ENCODE data around the gene KCP. TPM values are rescaled to one million over a fixed set of nuclear protein-coding genes. Genes with fewer than 3 reads are reported as not detected.
A peak's percentile ranks its signal among the peaks of the same experiment; 100 is the strongest.
"Not testable (repeated sequence)": the region's sequence is repeated elsewhere in the genome, so short reads cannot be mapped to it uniquely, and the experiment has no call there.

KCP gene
- total RNA-seq, 1 donor, result 1.1 TPM

DNA sequence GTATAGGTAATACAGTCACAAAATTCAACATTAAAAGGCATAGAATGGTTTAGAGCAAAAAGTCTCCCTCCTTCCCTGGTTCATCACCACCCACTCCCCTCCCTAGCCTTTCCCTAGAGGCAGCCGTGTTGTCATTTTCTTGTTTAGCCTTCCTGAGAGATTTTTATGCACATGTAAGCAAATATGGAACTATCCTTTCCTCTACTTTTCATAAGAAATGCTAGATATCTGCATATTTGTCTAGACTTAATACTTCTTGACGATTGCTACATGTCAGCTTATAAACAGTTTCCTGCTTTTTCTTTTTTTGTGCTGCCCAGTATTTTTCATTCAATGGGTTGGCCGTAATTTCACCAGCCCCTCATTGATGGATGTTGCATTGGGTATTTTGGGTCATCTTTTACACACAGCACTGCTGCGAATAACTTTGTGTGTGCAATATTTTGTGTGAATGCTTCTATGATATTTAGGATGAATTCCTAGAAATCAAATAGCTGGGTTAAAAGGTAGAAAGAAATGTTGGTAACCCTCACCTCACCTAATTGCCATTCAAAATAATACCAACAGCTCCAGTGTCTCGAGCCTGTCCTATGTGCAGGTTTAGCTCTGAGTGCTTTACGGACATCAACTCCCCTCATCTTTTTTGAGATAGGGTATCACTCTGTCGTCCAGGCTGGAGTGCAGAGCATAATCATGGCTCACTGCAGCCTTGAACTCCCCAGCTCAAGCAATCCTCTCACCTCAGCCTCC lies 34.2 kb upstream of the KCP start:
- Histone ChIP-seq H3K9me3 (ENCODE audit: low read depth, low read length) (no peaks in the 10 kb centered on the region), H2AFZ (ENCODE audit: low read length) (no peak overlapping the region), H3K27ac (ENCODE audit: low read depth, low read length) (no peak overlapping the region), H3K4me3 (ENCODE audit: insufficient read depth, low read length) (no peak overlapping the region), H3K36me3 (ENCODE audit: insufficient read depth, low read length) (no peaks in the 10 kb centered on the region), H3K4me2 (ENCODE audit: insufficient read depth, low read length) (no peak overlapping the region), H3K79me2 (ENCODE audit: insufficient read depth, low read length) (no peaks in the 10 kb centered on the region), H3K27me3 (ENCODE audit: insufficient read depth, low read length) (peaks cover 10% of the 10 kb centered on the region), H3K4me1 (ENCODE audit: insufficient read depth, low read length) (no peaks in the 10 kb centered on the region), H4K20me1 (ENCODE audit: insufficient read depth, low read length) (no peaks in the 10 kb centered on the region)
- DNase-seq (ENCODE audit: insufficient read length, low spot score, missing footprints), result peak; percentile 62
- TF ChIP-seq, protein P1, sequence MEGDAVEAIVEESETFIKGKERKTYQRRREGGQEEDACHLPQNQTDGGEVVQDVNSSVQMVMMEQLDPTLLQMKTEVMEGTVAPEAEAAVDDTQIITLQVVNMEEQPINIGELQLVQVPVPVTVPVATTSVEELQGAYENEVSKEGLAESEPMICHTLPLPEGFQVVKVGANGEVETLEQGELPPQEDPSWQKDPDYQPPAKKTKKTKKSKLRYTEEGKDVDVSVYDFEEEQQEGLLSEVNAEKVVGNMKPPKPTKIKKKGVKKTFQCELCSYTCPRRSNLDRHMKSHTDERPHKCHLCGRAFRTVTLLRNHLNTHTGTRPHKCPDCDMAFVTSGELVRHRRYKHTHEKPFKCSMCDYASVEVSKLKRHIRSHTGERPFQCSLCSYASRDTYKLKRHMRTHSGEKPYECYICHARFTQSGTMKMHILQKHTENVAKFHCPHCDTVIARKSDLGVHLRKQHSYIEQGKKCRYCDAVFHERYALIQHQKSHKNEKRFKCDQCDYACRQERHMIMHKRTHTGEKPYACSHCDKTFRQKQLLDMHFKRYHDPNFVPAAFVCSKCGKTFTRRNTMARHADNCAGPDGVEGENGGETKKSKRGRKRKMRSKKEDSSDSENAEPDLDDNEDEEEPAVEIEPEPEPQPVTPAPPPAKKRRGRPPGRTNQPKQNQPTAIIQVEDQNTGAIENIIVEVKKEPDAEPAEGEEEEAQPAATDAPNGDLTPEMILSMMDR (IDR thresholded peaks at IDR 0.05; ENCODE audit: extremely low read depth, low read depth, low read length), result no peak

DNA sequence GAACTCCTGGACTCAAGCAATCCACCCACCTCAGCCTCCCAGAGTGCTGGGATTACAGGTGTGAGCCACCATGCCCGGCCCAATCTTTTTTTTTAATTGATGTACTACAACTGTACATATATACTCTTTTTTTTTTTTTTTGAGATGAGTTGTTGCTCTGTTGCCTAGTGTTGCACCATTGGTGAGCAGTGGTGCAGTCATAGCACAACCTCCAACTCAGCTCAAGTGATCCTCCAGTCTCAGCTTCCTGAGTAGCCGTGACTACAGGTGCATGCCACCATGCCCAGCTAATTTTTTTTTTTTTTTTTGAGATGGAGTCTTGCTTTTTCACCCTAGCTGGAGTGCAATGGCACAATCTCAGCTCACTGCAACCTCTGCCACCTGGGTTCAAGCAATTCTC lies 32.7 kb upstream of the KCP start:
- not testable (repeated sequence) for H4K20me1 ChIP-seq (ENCODE audit: insufficient read depth, low read length); H3K36me3 ChIP-seq (ENCODE audit: insufficient read depth, low read length); H3K27ac ChIP-seq (ENCODE audit: low read depth, low read length); H3K4me2 ChIP-seq (ENCODE audit: insufficient read depth, low read length); H3K4me1 ChIP-seq (ENCODE audit: insufficient read depth, low read length); DNase-seq (ENCODE audit: insufficient read length, low spot score, missing footprints); H3K9me3 ChIP-seq (ENCODE audit: low read depth, low read length); H3K79me2 ChIP-seq (ENCODE audit: insufficient read depth, low read length); H2AFZ ChIP-seq (ENCODE audit: low read length); H3K4me3 ChIP-seq (ENCODE audit: insufficient read depth, low read length)
- H3K27me3 ChIP-seq (ENCODE audit: insufficient read depth, low read length), result peaks cover 21% of the 10 kb centered on the region

DNA sequence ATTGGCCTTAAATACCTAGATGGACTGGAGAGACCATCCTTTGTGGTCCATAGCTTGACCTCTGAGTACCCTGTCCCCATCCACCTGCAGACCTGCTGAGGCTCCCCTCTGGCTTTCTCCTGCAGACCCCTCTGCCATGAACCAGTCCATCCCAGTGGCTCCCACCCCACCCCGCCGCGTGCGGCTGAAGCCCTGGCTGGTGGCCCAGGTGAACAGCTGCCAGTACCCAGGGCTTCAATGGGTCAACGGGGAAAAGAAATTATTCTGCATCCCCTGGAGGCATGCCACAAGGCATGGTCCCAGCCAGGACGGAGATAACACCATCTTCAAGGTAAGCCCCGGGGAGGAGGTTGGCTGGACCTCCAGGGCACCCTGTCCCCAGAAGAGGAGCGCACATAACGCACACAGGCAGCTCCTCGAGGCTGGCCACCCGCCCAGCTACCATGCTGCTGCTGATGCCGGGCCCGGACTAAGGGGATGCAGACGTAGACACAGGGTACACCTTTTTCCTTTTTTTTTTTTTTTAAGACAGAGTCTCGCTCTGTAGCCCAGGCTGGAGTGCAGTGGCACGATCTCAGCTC lies 31.5 kb upstream of the KCP start:
- peaks cover 3% of the 10 kb centered on the region for H3K4me1 ChIP-seq (ENCODE audit: insufficient read depth, low read length)
- H3K4me3 ChIP-seq (ENCODE audit: insufficient read depth, low read length), result no peak overlapping the region
- peak; percentile 77 for DNase-seq (ENCODE audit: insufficient read length, low spot score, missing footprints)
- H3K27ac ChIP-seq (ENCODE audit: low read depth, low read length), result no peak overlapping the region
- peaks cover 33% of the 10 kb centered on the region for H3K27me3 ChIP-seq (ENCODE audit: insufficient read depth, low read length)
- no peaks in the 10 kb centered on the region for H3K9me3 ChIP-seq (ENCODE audit: low read depth, low read length)
- no peaks in the 10 kb centered on the region for H3K79me2 ChIP-seq (ENCODE audit: insufficient read depth, low read length)
- H3K36me3 ChIP-seq (ENCODE audit: insufficient read depth, low read length), result no peaks in the 10 kb centered on the region
- TF ChIP-seq, protein P1 (IDR thresholded peaks at IDR 0.05; ENCODE audit: extremely low read depth, low read depth, low read length), result no peak
- no peak overlapping the region for H3K4me2 ChIP-seq (ENCODE audit: insufficient read depth, low read length)
- no peak overlapping the region for H2AFZ ChIP-seq (ENCODE audit: low read length)
- H4K20me1 ChIP-seq (ENCODE audit: insufficient read depth, low read length), result no peaks in the 10 kb centered on the region

DNA sequence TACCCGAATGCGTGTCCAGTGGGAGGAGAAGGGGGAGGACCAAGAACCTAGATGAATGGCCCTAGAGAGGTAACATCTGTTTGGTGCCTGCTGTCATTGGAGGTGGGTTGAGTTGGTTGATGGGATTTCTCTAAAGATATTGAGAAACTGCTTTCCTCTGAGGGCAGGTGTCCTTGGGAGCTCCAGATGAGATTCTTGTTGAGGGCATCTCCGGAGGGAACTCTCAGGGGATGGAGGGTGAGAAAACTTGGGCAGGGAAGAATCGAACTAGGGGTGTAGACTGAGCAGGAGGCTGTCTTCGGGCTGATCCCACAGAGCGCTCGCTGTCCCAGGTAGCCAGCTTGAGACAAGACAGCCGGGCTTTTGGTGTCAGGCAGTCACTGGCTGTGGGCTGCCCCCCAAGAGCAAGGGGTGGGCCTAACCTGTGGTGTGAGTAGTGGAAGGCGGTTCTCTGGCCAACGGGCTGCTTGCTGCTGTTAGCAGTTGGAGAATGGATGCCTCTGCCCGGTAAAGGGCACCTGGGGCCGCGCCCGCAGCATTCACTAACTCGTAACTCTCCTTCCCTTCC lies 30.9 kb upstream of the KCP start:
- H3K4me3 ChIP-seq (ENCODE audit: insufficient read depth, low read length), result no peak overlapping the region
- no peak overlapping the region for H2AFZ ChIP-seq (ENCODE audit: low read length)
- H3K27me3 ChIP-seq (ENCODE audit: insufficient read depth, low read length), result peaks cover 39% of the 10 kb centered on the region
- H3K9me3 ChIP-seq (ENCODE audit: low read depth, low read length), result no peaks in the 10 kb centered on the region
- H3K4me2 ChIP-seq (ENCODE audit: insufficient read depth, low read length), result no peak overlapping the region
- H3K4me1 ChIP-seq (ENCODE audit: insufficient read depth, low read length), result peaks cover 3% of the 10 kb centered on the region
- H3K36me3 ChIP-seq (ENCODE audit: insufficient read depth, low read length), result no peaks in the 10 kb centered on the region
- H3K27ac ChIP-seq (ENCODE audit: low read depth, low read length), result no peak overlapping the region
- peak; percentile 85 for DNase-seq (ENCODE audit: insufficient read length, low spot score, missing footprints)
- H3K79me2 ChIP-seq (ENCODE audit: insufficient read depth, low read length), result no peaks in the 10 kb centered on the region
- H4K20me1 ChIP-seq (ENCODE audit: insufficient read depth, low read length), result no peaks in the 10 kb centered on the region
- TF ChIP-seq, protein P1 (IDR thresholded peaks at IDR 0.05; ENCODE audit: extremely low read depth, low read depth, low read length), result no peak
